ENCODE data around the gene CARNS1.

- TF ChIP-seq POLR2A (IDR thresholded peaks at IDR 0.05) = no peak
- TF ChIP-seq, protein P1, sequence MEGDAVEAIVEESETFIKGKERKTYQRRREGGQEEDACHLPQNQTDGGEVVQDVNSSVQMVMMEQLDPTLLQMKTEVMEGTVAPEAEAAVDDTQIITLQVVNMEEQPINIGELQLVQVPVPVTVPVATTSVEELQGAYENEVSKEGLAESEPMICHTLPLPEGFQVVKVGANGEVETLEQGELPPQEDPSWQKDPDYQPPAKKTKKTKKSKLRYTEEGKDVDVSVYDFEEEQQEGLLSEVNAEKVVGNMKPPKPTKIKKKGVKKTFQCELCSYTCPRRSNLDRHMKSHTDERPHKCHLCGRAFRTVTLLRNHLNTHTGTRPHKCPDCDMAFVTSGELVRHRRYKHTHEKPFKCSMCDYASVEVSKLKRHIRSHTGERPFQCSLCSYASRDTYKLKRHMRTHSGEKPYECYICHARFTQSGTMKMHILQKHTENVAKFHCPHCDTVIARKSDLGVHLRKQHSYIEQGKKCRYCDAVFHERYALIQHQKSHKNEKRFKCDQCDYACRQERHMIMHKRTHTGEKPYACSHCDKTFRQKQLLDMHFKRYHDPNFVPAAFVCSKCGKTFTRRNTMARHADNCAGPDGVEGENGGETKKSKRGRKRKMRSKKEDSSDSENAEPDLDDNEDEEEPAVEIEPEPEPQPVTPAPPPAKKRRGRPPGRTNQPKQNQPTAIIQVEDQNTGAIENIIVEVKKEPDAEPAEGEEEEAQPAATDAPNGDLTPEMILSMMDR (IDR thresholded peaks at IDR 0.05) = no peak
These were observed 7.8 kb upstream of the CARNS1 start for GRCh38 chr11:67407688-67408163.
